ENCODE results near the gene SCFD2.
"Not testable (repeated sequence)": the region's sequence is repeated elsewhere in the genome, so short reads cannot be mapped to it uniquely, and the experiment has no call there.

The SCFD2 gene

DNA sequence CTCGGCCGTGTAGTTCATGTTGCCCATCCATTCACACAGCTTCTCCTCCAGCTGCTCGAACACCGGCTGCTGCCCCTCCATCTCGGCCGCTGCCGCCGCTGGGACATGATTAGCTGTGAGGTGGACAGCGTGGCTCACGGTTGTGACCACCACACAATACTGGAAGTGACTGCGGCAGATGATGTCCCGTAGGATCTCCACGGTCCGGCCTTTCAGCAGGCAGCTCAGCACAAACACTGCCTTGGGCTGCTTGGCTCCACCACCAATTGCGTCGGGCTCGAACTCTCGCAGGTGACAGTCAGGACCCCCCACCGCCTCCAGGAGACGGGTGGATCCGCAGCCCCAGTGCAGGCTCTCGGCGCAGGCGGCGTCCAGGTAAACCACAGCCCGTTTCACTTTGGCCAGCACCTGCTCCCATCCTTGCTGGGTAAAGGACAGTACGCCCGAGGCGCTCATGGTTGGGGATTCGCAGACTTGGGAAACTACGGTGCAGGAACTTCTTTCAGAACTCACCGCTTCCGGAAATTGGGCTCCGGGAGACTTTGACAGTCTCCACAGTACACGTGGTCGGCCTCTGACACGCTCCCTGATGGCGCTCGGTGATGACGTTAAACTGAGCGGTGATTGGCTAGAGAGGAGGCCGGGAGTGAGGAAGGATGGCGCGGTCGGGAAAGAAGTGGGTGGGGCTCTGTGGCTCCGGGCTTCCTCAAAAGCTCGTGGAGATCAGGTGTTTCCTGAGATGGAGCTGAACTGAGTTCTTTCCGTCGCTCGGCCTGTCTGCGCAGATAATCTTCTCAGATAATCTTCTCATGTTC, at the start of gene SCFD2:
SCFD2 (minus strand) TSS at position 576 of the 815 bp plus-strand sequence.
- DNase-seq = peak; percentile 89

DNA sequence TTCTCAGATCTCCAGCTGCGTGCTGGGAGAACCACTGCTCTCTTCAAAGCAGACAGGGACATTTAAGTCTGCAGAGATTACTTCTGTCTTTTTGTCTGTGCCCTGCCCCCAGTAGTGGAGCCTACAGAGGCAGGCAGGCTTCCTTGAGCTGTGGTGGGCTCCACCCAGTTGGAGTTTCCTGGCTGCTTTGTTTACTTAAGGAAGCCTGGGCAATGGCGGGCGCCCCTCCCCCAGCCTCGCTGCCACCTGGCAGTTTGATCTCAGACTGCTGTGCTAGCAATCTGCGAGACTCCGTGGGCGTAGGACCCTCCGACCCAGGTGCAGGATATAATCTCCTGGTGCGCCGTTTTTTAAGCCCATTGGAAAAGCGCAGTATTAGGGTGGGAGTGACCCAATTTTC, 43.6 kb upstream of the SCFD2 start:
- DNase-seq = not testable (repeated sequence)

DNA sequence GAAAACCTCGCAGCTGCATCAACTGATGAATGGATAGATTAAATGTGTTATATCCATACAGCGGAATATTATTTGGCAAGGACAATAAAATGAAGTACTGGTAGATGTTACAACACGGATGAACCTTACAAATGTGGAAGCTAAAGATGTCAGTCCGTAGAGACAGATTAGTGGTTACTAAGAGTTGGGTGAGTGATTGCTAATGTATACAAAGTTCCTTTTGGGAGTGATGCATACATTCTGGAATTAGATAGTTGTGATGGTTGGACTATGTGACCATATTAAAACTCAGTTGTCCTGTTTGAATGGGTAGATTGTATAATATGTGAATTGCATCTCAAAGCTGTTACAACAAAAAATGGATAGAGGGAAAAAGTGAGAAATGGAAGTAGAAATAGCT, 14.4 kb upstream of the SCFD2 start:
- DNase-seq = no peak

DNA sequence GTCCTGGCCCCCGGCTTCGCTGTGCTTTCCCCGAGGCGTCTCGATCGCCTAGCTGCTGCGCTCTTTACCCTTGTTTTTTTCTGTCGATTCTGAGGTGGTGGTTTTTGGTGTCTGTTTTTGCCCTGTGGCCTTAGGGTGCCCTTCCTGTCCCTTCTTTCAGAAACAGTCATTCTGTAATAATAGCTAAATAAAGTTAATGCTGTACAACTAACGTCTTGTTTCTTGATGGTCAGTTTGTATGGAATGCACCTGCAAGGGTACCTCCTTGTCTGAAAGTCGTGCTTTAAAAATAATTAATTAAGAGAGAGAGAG, 12.3 kb upstream of the SCFD2 start:
- no peak for DNase-seq

DNA sequence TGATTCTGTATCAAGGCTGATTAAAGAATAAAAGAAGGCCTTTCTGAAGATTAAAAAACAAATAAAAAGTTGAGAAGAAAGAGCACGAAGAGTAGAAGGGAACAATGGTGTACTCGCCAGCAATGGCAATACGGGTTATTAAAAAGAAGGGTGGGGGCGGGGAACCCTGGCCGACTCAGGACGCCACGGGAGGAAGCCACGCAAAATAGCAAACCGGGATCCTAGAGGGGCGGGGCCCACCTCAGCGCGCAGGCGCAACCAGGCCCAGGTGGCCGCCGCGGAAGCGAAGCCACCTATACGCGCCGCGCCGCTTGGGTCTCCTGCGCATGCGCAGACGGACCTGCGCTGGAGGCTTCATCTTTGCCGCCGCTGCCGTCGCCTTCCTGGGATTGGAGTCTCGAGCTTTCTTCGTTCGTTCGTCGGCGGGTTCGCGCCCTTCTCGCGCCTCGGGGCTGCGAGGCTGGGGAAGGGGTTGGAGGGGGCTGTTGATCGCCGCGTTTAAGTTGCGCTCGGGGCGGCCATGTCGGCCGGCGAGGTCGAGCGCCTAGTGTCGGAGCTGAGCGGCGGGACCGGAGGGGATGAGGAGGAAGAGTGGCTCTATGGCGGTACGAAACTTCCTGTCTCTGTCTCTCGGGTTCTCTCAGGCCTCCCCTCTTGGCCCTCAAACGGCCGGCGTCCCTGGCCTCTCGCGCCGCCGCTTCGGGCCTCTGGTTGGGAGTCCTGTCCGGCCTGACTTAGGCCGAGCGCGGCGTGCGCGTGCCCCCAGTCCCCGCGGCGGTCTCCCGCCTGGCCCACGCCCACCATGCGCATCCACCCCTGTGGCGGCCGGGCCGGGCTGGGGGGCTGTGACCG, 11.7 kb upstream of the SCFD2 start, which contains the start of gene FIP1L1:
FIP1L1 (plus strand) TSS at position 323 of the 852 bp plus-strand sequence; CDS start at position 521, 198 bp downstream.
- DNase-seq = peak; percentile 75

DNA sequence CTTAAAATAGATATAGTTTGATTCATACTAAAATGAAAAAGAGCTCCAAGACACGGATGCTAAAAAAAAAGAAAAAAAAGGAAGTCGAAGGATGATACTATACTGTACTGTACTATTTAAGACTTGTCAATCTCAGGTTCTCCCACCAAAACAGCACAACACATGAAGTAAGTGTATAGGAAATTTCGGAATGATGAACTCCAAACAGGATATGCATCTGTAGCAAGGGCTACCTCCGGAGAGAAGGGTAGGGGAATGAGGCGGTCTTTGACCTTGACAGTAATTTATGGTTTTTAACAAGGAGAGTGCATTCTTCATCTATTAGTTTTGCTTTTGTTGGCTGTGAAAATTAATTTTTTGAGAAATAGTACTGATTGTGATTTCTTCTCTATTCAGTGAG, 11.0 kb upstream of the SCFD2 start:
- DNase-seq = no peak

DNA sequence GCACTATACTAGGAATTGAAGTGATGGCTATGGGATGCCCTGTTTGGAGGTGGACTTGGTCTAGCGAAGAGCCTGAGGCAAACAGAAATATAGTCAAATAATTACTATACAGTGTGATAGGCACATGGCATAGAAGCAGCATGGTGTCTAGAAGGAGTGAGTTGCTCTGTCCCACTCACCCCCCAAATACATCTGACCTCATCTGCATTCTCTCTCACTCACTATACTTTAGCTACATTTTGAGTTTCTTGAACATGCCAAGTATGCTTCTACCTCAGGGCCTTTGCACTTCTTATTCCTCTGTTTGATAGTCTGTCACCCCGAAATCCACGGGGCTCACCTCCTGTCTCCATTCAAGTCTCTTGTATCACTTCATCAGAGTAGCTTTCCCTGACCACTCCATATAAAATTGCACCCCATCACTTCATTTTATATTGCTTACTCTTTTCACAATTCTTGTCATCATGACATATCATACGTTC, 9.0 kb upstream of the SCFD2 start:
- DNase-seq = no peak

DNA sequence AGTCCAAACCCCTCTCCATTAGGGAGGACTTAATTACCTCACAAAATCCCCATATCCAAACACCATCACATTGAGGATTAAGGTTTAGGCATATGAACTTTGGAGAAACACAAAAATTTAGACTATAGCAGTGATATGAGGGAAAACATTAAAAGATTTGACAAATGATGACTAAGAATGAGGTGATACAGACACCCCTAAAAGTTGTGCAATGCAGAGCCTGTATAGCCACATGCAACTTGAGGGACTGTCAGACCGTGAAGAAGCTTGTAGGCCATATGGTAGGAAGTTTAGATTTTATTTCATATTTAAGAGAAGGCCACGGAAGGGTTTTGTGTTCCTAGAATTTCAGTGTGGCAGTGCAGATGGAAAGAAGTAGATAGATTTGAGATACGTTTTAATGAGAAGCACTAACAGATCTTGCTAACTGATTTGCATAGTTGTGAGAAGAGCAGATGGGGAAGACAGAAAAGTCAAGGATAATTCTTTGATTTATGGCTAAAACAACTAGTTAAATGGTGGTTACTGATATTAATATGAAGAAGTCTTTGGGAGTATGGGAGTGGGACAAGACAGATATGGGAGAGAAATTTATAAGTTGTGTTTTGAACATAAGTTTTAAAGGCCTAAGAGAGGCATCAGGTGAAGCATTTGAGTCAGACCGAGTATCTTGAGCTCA, 6.1 kb upstream of the SCFD2 start:
- DNase-seq = no peak

DNA sequence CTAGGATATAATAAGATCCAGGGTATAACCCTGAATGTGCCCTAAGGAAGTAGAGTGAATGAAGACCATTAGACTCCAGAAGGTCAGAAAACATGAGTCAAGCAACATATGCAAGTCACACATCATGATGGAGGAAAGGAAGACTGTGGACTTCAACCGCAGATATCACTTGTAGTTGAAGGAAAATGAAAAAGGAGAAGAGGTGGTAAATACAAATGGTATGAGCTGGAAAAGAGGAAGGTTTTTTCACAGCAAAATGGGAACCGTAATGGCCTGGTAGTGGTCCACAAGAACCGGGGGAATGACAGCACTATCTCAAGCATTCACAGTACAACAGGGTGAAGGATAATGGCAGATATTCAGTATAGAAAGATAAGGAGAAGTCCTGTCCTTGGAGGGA, 5.2 kb upstream of the SCFD2 start:
- no peak for DNase-seq

DNA sequence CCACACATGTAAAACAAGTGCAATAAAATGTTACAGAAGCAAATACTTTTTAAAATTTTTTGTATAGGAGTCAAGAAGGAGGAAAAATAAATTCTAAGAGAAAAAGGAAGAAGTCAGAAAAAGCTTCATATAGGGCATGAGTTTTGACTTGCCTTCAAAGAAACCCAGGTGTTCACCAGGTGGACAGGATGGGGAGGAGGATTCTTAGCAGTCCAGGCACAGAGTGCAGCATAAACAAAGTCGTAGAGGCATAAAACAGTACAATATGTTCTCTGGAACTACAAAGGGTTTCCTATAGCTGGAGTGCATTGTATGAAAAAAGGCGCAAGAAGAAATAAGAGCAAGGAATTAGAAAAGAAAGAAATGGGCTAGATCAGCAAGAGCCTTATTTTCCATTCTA, 1.9 kb upstream of the SCFD2 start:
- no peak for DNase-seq

DNA sequence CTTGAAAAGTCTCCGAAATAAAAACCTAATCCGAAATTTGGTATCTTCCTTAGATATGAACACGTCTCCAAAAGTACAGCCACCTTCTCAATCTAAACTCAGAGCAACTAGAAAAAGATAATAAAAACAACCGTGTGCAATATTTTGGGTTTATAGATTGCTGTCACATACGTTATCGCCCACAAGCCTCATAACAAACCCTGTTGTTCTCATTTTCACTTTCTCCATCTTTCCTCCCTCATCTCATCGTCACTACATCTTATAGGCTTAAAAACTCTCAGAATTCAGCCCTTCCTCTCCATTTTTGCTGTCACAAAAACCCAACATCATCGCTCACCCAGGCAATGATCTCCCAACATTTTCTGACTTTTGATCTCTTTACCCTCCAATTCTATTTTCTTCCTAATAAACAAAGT, 448 bp upstream of the SCFD2 start:
- DNase-seq = no peak

DNA sequence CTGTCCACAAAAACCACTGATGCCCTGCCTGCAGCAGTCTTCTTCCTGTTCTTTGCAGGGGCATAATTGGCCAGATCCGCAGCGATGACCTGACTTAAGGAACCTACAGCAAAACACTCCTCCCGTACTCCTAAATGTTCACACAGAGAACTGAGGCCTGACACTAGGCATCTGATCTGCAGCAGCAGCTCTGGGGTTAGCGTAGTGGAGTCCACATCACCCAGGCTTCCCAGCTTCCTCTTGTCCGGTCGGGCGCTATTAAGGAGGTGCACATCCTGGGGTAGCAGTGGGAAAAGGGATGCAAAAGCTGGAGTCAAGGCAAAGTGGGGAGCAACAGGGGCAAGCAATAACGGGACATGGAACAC, 758 bp downstream of the SCFD2 start:
- DNase-seq = no peak

DNA sequence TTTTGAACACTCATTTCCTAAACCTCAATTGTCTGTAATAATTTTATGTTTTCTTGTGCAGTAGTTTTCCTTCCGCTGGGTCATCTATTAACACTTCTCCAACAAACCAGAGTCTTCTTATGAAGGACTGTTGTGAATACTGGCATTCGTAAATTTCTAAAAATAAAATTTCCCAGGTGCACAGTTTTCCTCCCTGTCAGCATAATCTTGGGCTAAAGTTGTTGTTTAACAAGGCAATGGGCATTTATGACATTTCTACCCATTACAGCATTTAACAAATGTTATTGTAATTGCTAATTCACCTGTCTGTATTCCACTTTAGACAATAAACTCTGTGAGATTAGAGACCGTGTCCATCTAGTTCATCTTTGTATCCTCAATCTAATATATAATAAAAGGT, 1.2 kb downstream of the SCFD2 start:
- DNase-seq = no peak

DNA sequence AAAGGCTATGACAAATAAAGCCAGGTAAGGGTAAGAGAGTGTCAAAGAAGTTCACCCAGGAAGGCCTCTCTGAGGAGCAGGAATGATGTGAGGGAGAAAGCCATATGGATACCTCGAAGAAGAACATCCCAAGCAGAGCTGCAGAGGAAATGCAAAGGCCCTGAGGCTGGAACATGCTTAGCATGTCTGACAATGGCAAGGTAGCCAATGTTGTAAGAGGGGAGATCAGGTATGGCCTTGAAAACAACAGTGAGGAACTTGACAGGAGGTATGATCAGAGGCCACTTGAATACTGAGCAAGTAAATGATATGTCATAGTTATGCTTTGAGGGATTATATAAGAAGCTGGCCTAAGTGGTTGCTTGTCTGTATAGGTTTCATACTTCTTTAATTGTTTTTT, 3.8 kb downstream of the SCFD2 start:
- DNase-seq = no peak

DNA sequence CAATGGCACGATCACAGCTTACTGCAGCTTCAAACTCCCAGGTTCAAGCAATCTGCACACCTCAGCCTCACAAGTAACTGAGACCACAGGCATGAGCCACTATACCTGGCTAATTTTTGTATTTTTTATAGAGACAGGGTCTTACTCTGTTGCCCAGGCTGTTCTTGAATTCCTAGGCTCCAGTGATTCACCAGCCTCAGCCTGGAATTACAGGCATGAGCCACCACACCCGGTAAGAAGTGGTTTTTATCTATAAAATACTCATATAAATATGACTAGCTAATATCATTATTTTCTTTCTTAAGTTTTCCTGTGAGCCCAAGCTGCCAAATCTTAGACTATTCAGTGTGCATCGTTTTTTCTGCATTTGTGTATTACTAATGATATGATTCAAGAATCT, 4.4 kb downstream of the SCFD2 start:
- no peak for DNase-seq

DNA sequence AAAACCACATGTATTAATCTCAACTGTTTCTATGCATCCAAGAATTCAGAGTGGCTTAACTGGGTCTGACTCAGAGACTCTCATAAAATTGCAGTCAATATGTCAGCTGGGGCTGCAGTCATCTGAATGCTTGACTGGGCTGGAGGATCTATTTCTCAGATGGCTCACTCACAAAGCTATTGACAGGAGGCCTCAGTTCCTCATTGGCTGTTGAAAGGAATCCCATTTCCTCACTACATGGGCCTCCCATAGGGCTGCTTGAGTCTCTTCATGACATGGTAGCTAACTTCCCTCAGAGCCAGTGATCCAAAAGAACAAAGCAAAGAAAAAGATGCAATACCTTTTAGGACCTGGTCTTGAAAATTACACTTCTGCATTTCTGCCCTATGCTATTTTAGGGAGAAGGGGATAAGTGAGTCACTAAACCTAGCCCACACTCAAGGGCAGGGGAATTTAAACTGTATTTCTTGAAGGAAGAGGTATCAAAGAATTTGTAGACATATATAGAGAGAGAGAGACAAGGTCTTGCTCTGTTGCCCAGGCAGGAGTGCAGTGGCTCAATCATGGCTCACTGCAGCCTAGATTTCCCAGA, 9.8 kb downstream of the SCFD2 start:
- DNase-seq = no peak

DNA sequence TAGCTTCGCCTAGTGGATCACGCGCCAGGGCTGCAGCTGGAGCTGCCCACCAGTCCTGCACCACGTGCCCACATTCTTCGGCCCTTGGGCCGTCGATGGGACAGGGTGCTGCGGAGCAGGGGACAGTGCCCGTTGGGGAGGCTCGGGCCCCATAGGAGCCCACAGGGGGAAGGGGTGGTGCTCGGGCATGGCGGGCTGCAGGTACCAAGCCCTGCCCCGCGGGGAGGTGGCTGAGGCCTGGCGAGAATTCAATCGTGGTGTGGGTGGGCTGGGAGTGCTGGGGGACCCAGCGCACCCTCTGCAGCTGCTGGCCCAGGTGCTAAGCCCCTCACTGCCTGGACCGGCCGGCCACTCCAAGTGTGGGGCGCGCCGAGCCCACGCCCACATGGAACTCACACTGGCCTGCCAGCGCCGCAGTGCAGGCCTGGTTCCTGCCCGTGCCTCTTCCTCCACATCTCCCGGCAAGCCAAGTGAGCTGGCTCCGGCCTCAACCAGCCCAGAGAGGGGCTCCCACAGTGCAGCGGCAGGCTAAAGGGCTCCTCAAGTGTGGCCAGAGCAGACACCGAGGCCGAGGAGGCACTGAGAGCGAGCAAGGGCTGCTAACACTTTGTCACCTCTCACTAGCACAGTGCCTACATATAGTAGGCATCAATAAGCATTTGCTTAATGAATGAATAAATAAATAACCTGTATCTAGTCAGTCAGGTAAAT, 11.7 kb downstream of the SCFD2 start:
- no peak for DNase-seq

DNA sequence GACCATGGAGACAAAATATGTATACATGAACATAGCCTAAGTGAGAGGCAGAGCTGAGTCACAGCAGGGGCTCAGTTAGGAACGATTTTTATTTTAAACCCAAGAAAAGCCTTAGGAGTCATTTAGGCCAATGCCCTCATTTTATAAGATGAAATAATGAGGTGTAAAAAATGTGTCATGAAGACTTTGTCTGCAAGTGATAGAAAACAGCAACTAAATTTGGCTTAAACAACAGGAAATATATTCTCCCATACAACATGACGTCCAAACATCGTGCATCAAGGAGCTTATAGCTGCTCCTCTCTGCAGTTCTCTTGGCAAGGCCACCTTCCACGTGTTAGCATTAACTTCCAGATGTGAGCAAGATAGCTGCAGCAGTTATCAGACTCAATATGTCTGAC, 16.8 kb downstream of the SCFD2 start:
- no peak for DNase-seq

DNA sequence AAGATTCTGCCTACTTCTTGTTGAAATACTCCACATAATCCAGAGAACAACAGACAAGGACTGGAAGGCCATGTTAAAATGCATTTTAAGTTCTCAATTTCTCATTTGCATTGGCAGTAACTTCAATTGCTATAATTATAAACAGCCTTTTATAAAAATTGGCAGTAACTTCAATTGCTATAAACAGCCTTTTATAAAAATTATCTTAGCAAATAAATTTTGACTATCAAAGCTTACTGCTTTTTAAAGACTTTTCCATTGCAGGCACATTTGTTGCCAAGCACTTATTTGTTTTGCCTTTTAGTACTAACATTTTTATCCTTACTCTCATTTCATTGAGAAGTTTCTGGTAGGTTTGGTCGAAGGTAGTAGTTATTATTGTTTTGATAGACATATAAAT, 17.8 kb downstream of the SCFD2 start:
- no peak for DNase-seq

DNA sequence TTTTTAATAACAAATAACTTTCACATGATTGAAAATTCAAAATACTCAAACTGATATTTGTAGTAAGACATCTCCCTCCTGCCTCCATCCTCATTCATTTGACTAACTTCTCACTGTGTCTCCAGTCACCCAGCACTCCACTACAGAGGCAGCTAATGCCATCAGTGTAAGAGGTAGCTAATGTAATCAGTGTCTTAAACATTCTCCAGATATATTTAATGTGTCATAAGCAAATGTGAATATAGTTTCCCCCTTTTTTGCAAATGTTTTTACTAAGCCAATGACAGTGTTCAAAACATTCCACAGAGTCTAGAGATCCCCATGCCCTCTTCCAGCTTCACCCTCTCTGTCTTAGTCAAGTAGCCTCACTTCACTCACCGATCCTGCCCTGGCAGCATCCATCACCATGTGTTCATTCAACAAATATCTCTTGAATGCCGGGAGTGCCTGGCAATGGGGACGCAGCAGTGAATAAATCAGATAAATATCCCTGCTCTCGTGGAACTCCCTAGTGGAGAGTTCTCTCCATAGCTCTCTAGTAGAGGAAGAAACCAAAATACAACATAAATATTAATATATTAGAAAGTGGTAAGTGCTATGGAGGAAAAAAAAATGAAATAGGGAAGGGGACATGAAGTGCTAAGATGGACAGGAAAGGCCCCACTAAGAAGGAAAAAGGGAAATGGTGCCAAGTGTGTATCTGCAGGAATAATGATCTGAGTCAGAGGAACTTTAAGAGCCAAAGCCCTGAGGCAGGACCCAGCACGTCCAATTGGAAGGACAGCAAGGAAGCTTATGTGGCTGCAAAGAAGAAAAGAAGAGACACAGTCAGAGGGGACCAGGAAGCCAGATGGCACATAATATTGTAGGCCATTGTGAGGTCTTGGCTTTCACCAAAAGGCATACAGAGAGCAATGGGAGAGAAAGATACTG, 18.7 kb downstream of the SCFD2 start:
- peak; percentile 88 for DNase-seq

DNA sequence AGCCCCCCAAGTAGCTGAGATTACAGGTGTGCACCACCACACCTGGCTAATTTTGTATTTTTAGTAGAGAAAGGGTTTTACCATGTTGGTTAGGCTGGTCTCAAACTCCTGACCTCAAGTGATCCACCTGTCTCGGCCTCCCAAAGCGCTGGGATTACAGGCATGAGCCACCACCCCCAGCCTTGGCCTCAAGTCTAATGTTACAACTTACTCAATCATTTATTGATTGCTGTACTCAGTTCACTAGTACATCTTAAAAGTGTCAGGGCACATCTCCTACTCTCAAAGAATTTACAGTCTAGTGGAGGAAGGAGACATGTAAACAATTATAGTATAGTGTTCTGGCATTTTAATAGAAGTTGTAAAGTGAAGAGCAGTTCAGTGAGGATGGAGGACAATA, 19.5 kb downstream of the SCFD2 start:
- DNase-seq = not testable (repeated sequence)

Measured in NCI-H446 treated with DMSO at 0.1 percent for 48 hours (cell line).